ENCODE results near the gene PDE8A. TPM values are rescaled to one million over a fixed set of nuclear protein-coding genes. Genes with fewer than 3 reads are reported as not detected.

Gene PDE8A
- total RNA-seq, 1 experiment from 2014 or later = 44.2 TPM

DNA sequence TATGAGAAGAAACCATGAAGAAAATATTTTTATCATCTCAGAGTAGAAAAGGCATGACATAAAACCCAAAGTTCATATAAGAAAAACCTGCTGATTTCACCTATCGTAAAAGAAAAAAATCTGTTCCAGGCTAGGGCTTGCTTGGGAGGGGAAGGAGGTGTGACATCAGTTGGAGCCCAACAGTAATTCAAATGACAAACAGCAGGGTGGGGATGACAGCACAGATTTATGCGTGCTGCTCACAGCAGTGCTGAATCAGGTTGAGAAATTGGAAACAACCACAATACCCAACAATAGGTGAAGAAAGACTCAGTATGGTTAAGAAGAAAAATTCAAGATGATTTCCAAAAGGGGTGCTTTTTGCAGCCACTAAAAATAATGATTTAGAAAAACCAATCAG lies 172.4 kb downstream of the PDE8A start:
- no peaks in the 10 kb centered on the region for H3K9me2 ChIP-seq (replicated peaks; ENCODE audit: low read length)
- no peak overlapping the region for H3K9ac ChIP-seq (ENCODE audit: low read length)
- CTCF ChIA-PET = no interaction called here
- H3K4me1 ChIP-seq (ENCODE audit: insufficient read depth, low read length) = no peaks in the 10 kb centered on the region
- no peaks in the 10 kb centered on the region for H3K27me3 ChIP-seq (ENCODE audit: low read length)
- no peak overlapping the region for H3K27ac ChIP-seq (ENCODE audit: low read length)
- no peak overlapping the region for H3K4me2 ChIP-seq (ENCODE audit: low read length)
- H3K79me2 ChIP-seq (ENCODE audit: low read length) = no peaks in the 10 kb centered on the region
- no peak overlapping the region for H2AFZ ChIP-seq (ENCODE audit: low read length)
- no peaks in the 10 kb centered on the region for H3K9me3 ChIP-seq (ENCODE audit: low read length)
- no peak for TF ChIP-seq EZH2phosphoT487 (IDR thresholded peaks at IDR 0.05; ENCODE audit: borderline replicate concordance, low read length)
- no peak for TF ChIP-seq EZH2 (IDR thresholded peaks at IDR 0.05; ENCODE audit: low read length, unreplicated experiment)
- TF ChIP-seq, protein P1, sequence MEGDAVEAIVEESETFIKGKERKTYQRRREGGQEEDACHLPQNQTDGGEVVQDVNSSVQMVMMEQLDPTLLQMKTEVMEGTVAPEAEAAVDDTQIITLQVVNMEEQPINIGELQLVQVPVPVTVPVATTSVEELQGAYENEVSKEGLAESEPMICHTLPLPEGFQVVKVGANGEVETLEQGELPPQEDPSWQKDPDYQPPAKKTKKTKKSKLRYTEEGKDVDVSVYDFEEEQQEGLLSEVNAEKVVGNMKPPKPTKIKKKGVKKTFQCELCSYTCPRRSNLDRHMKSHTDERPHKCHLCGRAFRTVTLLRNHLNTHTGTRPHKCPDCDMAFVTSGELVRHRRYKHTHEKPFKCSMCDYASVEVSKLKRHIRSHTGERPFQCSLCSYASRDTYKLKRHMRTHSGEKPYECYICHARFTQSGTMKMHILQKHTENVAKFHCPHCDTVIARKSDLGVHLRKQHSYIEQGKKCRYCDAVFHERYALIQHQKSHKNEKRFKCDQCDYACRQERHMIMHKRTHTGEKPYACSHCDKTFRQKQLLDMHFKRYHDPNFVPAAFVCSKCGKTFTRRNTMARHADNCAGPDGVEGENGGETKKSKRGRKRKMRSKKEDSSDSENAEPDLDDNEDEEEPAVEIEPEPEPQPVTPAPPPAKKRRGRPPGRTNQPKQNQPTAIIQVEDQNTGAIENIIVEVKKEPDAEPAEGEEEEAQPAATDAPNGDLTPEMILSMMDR (conservative IDR thresholded peaks at IDR 0.05; ENCODE audit: low read depth, low read length) = no peak
- DNase-seq = no peak
- H3F3A ChIP-seq (ENCODE audit: low read length, unreplicated experiment) = no peaks in the 10 kb centered on the region
- intact Hi-C loops (cut with micrococcal nuclease) = no loop called here
- POLR2A ChIA-PET (ENCODE audit: unreplicated experiment) = no interaction called here
- ATAC-seq = no peak
- H4K20me1 ChIP-seq (ENCODE audit: low read length) = no peaks in the 10 kb centered on the region
- no peaks in the 10 kb centered on the region for H3K36me3 ChIP-seq (ENCODE audit: low read depth, low read length)
- no TSS peak for BruUV-seq (replicated peaks)
- no peak overlapping the region for H3K4me3 ChIP-seq (ENCODE audit: low read length)

- H2AFZ ChIP-seq (ENCODE audit: low read length) = no peak overlapping the region
- intact Hi-C loops (cut with micrococcal nuclease) = no loop called here
- H3K27me3 ChIP-seq (ENCODE audit: low read length) = no peaks in the 10 kb centered on the region
- H4K20me1 ChIP-seq (ENCODE audit: low read length) = no peaks in the 10 kb centered on the region
- no peak overlapping the region for H3K9ac ChIP-seq (ENCODE audit: low read length)
- H3K4me1 ChIP-seq (ENCODE audit: insufficient read depth, low read length) = no peaks in the 10 kb centered on the region
- DNase-seq = no peak
- H3K4me3 ChIP-seq (ENCODE audit: low read length) = no peak overlapping the region
- ChIA-PET CTCF (no interaction called here), POLR2A (ENCODE audit: unreplicated experiment) (interaction anchor here (0.6 kb wide), 1 partner anchor 135 kb away, joined by 5 read pairs; no protein-coding TSS in a partner anchor)
- no peaks in the 10 kb centered on the region for H3F3A ChIP-seq (ENCODE audit: low read length, unreplicated experiment)
- no peak overlapping the region for H3K27ac ChIP-seq (ENCODE audit: low read length)
- no peaks in the 10 kb centered on the region for H3K9me3 ChIP-seq (ENCODE audit: low read length)
- no peaks in the 10 kb centered on the region for H3K36me3 ChIP-seq (ENCODE audit: low read depth, low read length)
- TF ChIP-seq EZH2phosphoT487 (IDR thresholded peaks at IDR 0.05; ENCODE audit: borderline replicate concordance, low read length) (no peak), EZH2 (IDR thresholded peaks at IDR 0.05; ENCODE audit: low read length, unreplicated experiment) (no peak)
- TF ChIP-seq, protein P1 (conservative IDR thresholded peaks at IDR 0.05; ENCODE audit: low read depth, low read length) = no peak
- H3K79me2 ChIP-seq (ENCODE audit: low read length) = no peaks in the 10 kb centered on the region
- H3K4me2 ChIP-seq (ENCODE audit: low read length) = no peak overlapping the region
- no peaks in the 10 kb centered on the region for H3K9me2 ChIP-seq (replicated peaks; ENCODE audit: low read length)
- no TSS peak for BruUV-seq (replicated peaks)
- ATAC-seq = no peak
Observed at GRCh38 chr15:85155360-85155759, 173.7 kb downstream of the PDE8A start.

- ATAC-seq = no peak
- Histone ChIP-seq H3F3A (ENCODE audit: low read length, unreplicated experiment) (no peaks in the 10 kb centered on the region), H2AFZ (ENCODE audit: low read length) (no peak overlapping the region), H3K4me3 (ENCODE audit: low read length) (no peak overlapping the region), H3K4me1 (ENCODE audit: insufficient read depth, low read length) (no peaks in the 10 kb centered on the region), H3K9me3 (ENCODE audit: low read length) (no peaks in the 10 kb centered on the region), H3K27me3 (ENCODE audit: low read length) (no peaks in the 10 kb centered on the region), H4K20me1 (ENCODE audit: low read length) (no peaks in the 10 kb centered on the region), H3K9ac (ENCODE audit: low read length) (no peak overlapping the region), H3K27ac (ENCODE audit: low read length) (no peak overlapping the region), H3K9me2 (replicated peaks; ENCODE audit: low read length) (no peaks in the 10 kb centered on the region), H3K36me3 (ENCODE audit: low read depth, low read length) (no peaks in the 10 kb centered on the region), H3K4me2 (ENCODE audit: low read length) (no peak overlapping the region), H3K79me2 (ENCODE audit: low read length) (no peaks in the 10 kb centered on the region)
- intact Hi-C loops (cut with micrococcal nuclease) = no loop called here
- TF ChIP-seq EZH2 (IDR thresholded peaks at IDR 0.05; ENCODE audit: low read length, unreplicated experiment) = no peak
- no peak for TF ChIP-seq EZH2phosphoT487 (IDR thresholded peaks at IDR 0.05; ENCODE audit: borderline replicate concordance, low read length)
- TF ChIP-seq, protein P1 (conservative IDR thresholded peaks at IDR 0.05; ENCODE audit: low read depth, low read length) = no peak
- POLR2A ChIA-PET (ENCODE audit: unreplicated experiment) = interaction anchor here (0.6 kb wide), 1 partner anchor 135 kb away, joined by 5 read pairs; no protein-coding TSS in a partner anchor
- DNase-seq = no peak
- CTCF ChIA-PET = no interaction called here
- no TSS peak for BruUV-seq (replicated peaks)
Observed at GRCh38 chr15:85155857-85156256, 174.2 kb downstream of the PDE8A start.

Measured in PC-3 (cell line).